Measurements from ENCODE around the gene PCDHGA4.

DNA sequence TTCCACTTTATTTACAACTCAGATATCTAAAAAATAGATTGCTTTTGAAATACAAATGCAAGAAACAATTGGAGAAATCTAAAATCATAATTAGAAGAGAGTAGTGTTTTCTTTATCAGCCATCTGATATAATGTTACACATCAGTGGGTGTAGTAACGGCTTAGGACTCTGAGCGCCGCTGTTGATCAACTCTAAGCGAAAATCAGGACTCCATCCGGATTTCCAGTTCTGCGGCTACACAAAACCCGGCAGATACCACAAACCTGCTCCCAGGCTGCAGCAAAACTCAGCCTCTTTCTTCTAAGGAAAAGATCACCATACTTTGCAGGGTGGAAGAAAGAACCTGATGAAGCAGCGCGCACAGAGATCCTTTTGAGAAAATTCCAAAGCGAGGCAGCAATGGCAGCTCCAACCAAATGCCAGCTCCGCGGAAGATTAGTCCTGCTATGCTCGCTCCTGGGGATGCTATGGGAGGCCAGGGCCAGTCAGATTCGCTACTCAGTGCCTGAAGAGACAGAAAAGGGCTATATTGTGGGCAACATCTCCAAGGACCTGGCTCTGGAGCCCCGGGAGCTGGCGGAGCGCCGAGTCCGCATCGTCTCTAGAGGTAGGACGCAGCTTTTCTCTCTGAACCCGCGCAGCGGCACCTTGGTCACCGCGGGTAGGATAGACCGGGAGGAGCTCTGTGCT lies 47.9 kb downstream of the PCDHGA4 start, which contains the start of gene PCDHGA9:
- TF ChIP-seq TAF1 (IDR thresholded peaks at IDR 0.05; ENCODE audit: low read depth): no peak
- no peak for TF ChIP-seq EP300 (IDR thresholded peaks at IDR 0.05; ENCODE audit: borderline replicate concordance)
- TF ChIP-seq CREB1 (IDR thresholded peaks at IDR 0.05; ENCODE audit: low read depth): no peak
- TF ChIP-seq, protein P1, sequence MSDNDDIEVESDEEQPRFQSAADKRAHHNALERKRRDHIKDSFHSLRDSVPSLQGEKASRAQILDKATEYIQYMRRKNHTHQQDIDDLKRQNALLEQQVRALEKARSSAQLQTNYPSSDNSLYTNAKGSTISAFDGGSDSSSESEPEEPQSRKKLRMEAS (IDR thresholded peaks at IDR 0.05): no peak
- no peak for TF ChIP-seq TCF12 (IDR thresholded peaks at IDR 0.05; ENCODE audit: low read depth)
- no peak for TF ChIP-seq YY1 (IDR thresholded peaks at IDR 0.05; ENCODE audit: low read depth)
- no peak for TF ChIP-seq FOXM1 (IDR thresholded peaks at IDR 0.05; ENCODE audit: borderline replicate concordance, low read depth)

All from Ishikawa (cell line).